Measurements from ENCODE around the gene XPNPEP1. TPM values are rescaled to one million over a fixed set of nuclear protein-coding genes. Genes with fewer than 3 reads are reported as not detected.

XPNPEP1 gene
- total RNA-seq, 1 donor from 2014 or later: 202 TPM

DNA sequence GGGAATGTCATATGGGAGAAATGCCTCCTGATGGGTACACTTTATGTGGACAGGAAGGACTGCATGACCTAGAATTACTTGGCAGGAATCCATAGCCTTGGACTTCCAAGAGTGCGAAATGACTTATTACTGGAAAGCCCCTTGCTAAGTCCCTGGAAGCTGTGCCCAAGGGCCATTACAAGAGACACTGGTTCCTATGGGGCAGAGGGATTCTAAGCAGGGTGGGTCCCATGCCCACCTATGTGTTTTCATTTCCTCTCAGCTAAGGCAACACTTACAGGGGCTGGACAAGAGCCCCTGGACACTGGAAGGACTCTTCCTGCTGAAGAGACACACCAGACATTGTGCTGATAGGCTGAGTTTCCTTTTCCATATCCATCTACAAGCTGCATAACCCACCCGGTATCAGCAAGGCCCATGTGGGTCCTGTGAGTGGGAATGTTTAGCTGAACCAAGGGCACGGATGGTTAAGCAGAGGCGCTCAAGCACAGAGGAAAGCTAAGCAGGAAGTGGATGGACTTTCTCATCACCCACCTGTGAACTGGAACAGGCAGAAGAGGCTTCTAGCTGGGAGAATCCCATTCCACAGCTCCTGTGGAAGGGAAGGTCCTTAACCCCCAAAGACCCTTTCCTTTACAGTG lies 56.2 kb downstream of the XPNPEP1 start:
- TF ChIP-seq, protein P1, sequence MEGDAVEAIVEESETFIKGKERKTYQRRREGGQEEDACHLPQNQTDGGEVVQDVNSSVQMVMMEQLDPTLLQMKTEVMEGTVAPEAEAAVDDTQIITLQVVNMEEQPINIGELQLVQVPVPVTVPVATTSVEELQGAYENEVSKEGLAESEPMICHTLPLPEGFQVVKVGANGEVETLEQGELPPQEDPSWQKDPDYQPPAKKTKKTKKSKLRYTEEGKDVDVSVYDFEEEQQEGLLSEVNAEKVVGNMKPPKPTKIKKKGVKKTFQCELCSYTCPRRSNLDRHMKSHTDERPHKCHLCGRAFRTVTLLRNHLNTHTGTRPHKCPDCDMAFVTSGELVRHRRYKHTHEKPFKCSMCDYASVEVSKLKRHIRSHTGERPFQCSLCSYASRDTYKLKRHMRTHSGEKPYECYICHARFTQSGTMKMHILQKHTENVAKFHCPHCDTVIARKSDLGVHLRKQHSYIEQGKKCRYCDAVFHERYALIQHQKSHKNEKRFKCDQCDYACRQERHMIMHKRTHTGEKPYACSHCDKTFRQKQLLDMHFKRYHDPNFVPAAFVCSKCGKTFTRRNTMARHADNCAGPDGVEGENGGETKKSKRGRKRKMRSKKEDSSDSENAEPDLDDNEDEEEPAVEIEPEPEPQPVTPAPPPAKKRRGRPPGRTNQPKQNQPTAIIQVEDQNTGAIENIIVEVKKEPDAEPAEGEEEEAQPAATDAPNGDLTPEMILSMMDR (IDR thresholded peaks at IDR 0.05; ENCODE audit: unreplicated experiment): no peak
- no peak for DNase-seq (ENCODE audit: low spot score)
- Mint-ChIP-seq H3K27ac (ENCODE audit: unreplicated experiment) (no peak overlapping the region), H3K27me3 (ENCODE audit: unreplicated experiment) (peaks cover 7% of the 10 kb centered on the region), H3K4me1 (ENCODE audit: unreplicated experiment) (peaks cover 40% of the 10 kb centered on the region), H3K9me3 (ENCODE audit: unreplicated experiment) (no peaks in the 10 kb centered on the region), H3K4me3 (ENCODE audit: unreplicated experiment) (no peak overlapping the region), H3K36me3 (ENCODE audit: low read depth, unreplicated experiment) (peaks cover 76% of the 10 kb centered on the region)

DNA sequence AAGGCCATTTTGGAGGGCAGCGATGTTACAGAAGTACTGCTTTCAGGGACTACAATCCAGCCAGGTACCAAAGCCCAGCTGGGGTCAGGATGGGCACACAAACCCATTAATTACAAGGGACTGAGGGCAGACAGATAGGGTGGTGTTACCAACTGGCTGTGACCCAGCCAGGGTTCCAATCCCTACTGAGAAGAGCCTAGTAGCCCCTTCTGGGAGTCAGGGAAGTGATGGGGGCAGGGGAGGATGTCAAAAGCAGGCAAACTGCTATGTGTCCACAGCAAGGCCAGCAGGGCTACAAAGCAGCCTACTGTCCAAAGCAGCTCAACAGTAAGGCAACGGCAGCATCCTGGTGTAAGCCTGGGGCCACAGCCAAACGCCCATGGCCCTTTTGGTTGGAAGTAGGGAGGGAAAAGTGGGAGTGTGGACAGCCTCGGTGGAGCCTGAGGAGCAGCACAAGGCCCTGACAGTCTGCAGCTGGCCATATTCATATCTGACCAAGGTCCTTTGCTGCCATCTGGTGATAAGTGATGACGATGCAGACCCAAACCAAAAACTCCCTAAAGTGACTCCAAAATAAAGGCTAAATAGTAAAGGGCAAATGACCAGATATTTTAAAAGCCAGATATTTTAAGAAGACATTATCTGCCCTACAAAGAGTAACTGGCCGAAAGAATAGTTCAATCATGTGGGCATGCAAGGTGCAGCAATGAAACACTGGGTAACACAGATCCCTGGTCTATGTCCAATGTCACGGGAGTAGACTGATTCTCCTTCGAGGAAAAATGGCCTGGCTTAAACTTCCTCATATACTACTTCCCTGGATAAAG lies 56.9 kb downstream of the XPNPEP1 start:
- no peaks in the 10 kb centered on the region for H3K9me3 Mint-ChIP-seq (ENCODE audit: unreplicated experiment)
- TF ChIP-seq, protein P1 (IDR thresholded peaks at IDR 0.05; ENCODE audit: unreplicated experiment): no peak
- H3K4me1 Mint-ChIP-seq (ENCODE audit: unreplicated experiment): peaks cover 44% of the 10 kb centered on the region
- peak; percentile 28 for DNase-seq (ENCODE audit: low spot score)
- no peak overlapping the region for H3K4me3 Mint-ChIP-seq (ENCODE audit: unreplicated experiment)
- H3K36me3 Mint-ChIP-seq (ENCODE audit: low read depth, unreplicated experiment): peaks cover 69% of the 10 kb centered on the region
- H3K27ac Mint-ChIP-seq (ENCODE audit: unreplicated experiment): no peak overlapping the region
- peaks cover 7% of the 10 kb centered on the region for H3K27me3 Mint-ChIP-seq (ENCODE audit: unreplicated experiment)

DNA sequence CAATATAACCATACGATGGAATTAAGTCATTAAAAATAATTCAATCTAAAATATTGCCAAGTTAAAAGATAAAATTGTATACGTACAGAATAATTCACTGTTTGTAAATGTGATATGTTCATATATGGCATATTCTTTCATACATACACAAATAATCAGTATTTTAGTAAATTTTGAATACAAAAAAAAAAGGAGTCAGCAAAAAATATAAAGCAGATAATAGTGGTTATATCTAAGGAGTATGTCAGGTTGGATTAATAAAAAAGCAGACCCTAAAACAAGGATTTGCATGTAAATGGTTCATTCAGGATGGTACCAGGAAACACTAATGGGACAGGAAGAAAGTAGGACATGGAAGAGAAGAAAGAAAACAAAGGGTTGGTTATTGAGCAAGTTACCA lies 59.5 kb downstream of the XPNPEP1 start:
- Mint-ChIP-seq H3K4me1 (ENCODE audit: unreplicated experiment) (peaks cover 39% of the 10 kb centered on the region), H3K27ac (ENCODE audit: unreplicated experiment) (no peak overlapping the region), H3K27me3 (ENCODE audit: unreplicated experiment) (peaks cover 5% of the 10 kb centered on the region), H3K4me3 (ENCODE audit: unreplicated experiment) (peak overlapping the region; percentile 82), H3K36me3 (ENCODE audit: low read depth, unreplicated experiment) (peaks cover 56% of the 10 kb centered on the region), H3K9me3 (ENCODE audit: unreplicated experiment) (no peaks in the 10 kb centered on the region)
- DNase-seq (ENCODE audit: low spot score): no peak
- TF ChIP-seq, protein P1 (IDR thresholded peaks at IDR 0.05; ENCODE audit: unreplicated experiment): no peak

DNA sequence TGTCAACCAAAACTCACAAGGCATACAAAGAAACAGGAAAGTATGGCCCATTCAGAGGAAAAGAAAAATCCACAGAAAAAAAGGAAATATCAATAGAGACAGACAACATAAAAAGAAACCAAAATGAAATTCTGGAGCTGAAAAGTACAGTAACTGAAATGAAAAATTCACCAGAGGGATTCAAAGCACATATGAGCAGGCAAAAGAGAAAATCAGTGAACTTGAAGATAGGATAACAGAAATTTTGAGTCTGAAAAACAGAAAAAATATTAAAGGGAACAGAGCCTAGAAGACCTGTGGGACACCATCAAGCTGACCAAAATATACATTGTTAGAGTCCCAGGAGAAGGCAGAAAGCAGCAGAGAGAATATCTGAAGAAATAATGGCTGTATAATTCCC lies 60.6 kb downstream of the XPNPEP1 start:
- TF ChIP-seq, protein P1 (IDR thresholded peaks at IDR 0.05; ENCODE audit: unreplicated experiment): no peak
- Mint-ChIP-seq H3K4me1 (ENCODE audit: unreplicated experiment) (peaks cover 29% of the 10 kb centered on the region), H3K27ac (ENCODE audit: unreplicated experiment) (no peak overlapping the region), H3K9me3 (ENCODE audit: unreplicated experiment) (no peaks in the 10 kb centered on the region), H3K27me3 (ENCODE audit: unreplicated experiment) (peaks cover 5% of the 10 kb centered on the region), H3K4me3 (ENCODE audit: unreplicated experiment) (peak overlapping the region; percentile 17), H3K36me3 (ENCODE audit: low read depth, unreplicated experiment) (peaks cover 46% of the 10 kb centered on the region)
- no peak for DNase-seq (ENCODE audit: low spot score)

DNA sequence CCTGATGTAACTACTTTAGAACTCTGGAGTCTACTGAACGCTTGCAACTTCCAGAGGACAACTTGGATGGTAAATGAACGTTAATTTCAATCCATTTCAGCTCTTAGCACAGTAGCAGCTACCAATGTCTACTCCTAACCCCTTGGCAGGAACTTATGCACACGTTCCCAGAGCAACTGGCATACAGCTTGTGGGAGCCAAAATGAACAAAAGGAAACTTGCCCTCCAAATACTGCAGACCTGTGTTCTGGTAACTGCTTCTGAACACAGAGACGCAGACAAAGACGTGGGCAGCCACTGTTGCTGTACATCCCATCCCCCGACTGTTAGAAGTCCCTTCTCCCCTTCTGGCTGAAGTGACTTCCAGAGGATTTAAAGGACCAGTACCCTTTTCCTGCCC lies 61.3 kb downstream of the XPNPEP1 start:
- Mint-ChIP-seq H3K27me3 (ENCODE audit: unreplicated experiment) (peaks cover 5% of the 10 kb centered on the region), H3K9me3 (ENCODE audit: unreplicated experiment) (no peaks in the 10 kb centered on the region)
- no peak for DNase-seq (ENCODE audit: low spot score)

More for the DNA sequence above, 61.3 kb downstream of the XPNPEP1 start:
- H3K4me1 Mint-ChIP-seq (ENCODE audit: unreplicated experiment): peaks cover 27% of the 10 kb centered on the region
- H3K36me3 Mint-ChIP-seq (ENCODE audit: low read depth, unreplicated experiment): peaks cover 39% of the 10 kb centered on the region
- no peak overlapping the region for H3K4me3 Mint-ChIP-seq (ENCODE audit: unreplicated experiment)
- no peak overlapping the region for H3K27ac Mint-ChIP-seq (ENCODE audit: unreplicated experiment)
- TF ChIP-seq, protein P1 (IDR thresholded peaks at IDR 0.05; ENCODE audit: unreplicated experiment): no peak

All from endothelial cell (in vitro differentiated cells).